DND-41 (cell line): Measurements from ENCODE around the gene TYRO3.
A peak's percentile ranks its signal among the peaks of the same experiment; 100 is the strongest.

Experiments used
- CTCF ChIP-seq: IDR thresholded peaks from 2 replicates; pipeline ENCODE4 v1.5.1; 2012; ENCODE audit warnings: borderline replicate concordance, low read length, moderate library complexity, mild to moderate bottlenecking; ENCODE audit not compliant: poor library complexity, severe bottlenecking; ENCODE audit errors: extremely low read depth
- EZH2 ChIP-seq: IDR thresholded peaks from 3 replicates; pipeline ENCODE4 v1.6.1; 2012; ENCODE audit warnings: borderline replicate concordance, low read depth, mild to moderate bottlenecking, moderate library complexity, low read length, inconsistent platforms; ENCODE audit not compliant: severe bottlenecking

- peak; percentile 93 for TF ChIP-seq CTCF
- TF ChIP-seq EZH2, result no peak
These were observed 1.2 kb upstream of the TYRO3 start for GRCh38 chr15:41557673-41558399.
